Endothelial cell of umbilical vein (primary cell): ENCODE results near the gene DLL4. TPM values are rescaled to one million over a fixed set of nuclear protein-coding genes. Genes with fewer than 3 reads are reported as not detected.

Experiments
- BruUV-seq: library from RNA; stranded (reverse); fragments of 400-500 nt; replicated peaks from 2 replicates; lab custom pipeline; 2021; lab: Mats Ljungman, UMichigan
- CTCF ChIA-PET: fragments of 300-600, 350-600 bp; sonication (Branson Sonifier 250); formaldehyde crosslinking; loops from one replicate; lab custom pipeline; 2021; ENCODE audit warnings: antibody characterized with exemption, inconsistent platforms; lab: Charles Lee
- POLR2A ChIA-PET: fragments of 300-600, 350-600 bp; sonication (Branson Sonifier 250); formaldehyde crosslinking; loops from one replicate; lab custom pipeline; 2021; ENCODE audit warnings: antibody characterized with exemption, inconsistent platforms; lab: Charles Lee
- DNase-seq: peaks from one replicate; pipeline ENCODE4 v3.0.0-alpha.2; 2011; ENCODE audit warnings: low read depth, low spot score
- FAIRE-seq: peaks from 2 replicates; lab custom pipeline; 2011; peaks lifted over from hg19 to GRCh38; lab: Jason Lieb, UNC
- H2AFZ ChIP-seq: 2 replicates; pipeline ENCODE4 v1.6.0; 2012; ENCODE audit warnings: low read depth, low read length, control low read depth, inconsistent platforms
- H3K27ac ChIP-seq: 2 replicates; pipeline ENCODE4 v1.5.1; 2011; ENCODE audit warnings: low read depth, mild to moderate bottlenecking, control low read depth, low read length, moderate library complexity; ENCODE audit not compliant: insufficient read depth
- H3K27me3 ChIP-seq, 2 experiments: 2 replicates each; pipeline versions ENCODE4 v1.6.0 to v1.6.1; 2011; ENCODE audit warnings: low read length in 2 of 2, mixed read lengths in 1 of 2; ENCODE audit not compliant: control insufficient read depth in 2 of 2, insufficient read depth in 2 of 2
- H3K36me3 ChIP-seq, 2 experiments: 2 replicates in 1 of 2; 3 replicates in 1 of 2; pipeline ENCODE4 v1.5.1; 2011; ENCODE audit warnings: low read length in 2 of 2, mild to moderate bottlenecking in 1 of 2, moderate library complexity in 1 of 2; ENCODE audit not compliant: control insufficient read depth in 2 of 2, insufficient read depth in 2 of 2; ENCODE audit errors: extremely low read depth in 1 of 2
- H3K4me1 ChIP-seq: 3 replicates; pipeline ENCODE4 v1.5.1; 2011; ENCODE audit warnings: mild to moderate bottlenecking, low read length; ENCODE audit not compliant: control insufficient read depth, insufficient read depth; ENCODE audit errors: extremely low read depth
- H3K4me2 ChIP-seq: 2 replicates; pipeline ENCODE4 v1.6.1; 2011; ENCODE audit warnings: low read length, control low read depth, mixed read lengths; ENCODE audit not compliant: insufficient read depth
- H3K4me3 ChIP-seq, 3 experiments: fragments of 200-600 bp in 1 of 3; sonication (generic), shearing (Covaris generic) in 1 of 3; replicated peaks in 1 of 3; 2 replicates each; pipeline ENCODE4 v1.5.1; 2011 to 2016; ENCODE audit warnings: control low read depth in 3 of 3, low read length in 3 of 3, mild to moderate bottlenecking in 2 of 3, inconsistent platforms in 1 of 3, low read depth in 1 of 3, moderate library complexity in 1 of 3; ENCODE audit not compliant: insufficient read depth in 1 of 3
- H3K79me2 ChIP-seq: 2 replicates; pipeline ENCODE4 v1.6.0; 2012; ENCODE audit warnings: low read length, inconsistent platforms; ENCODE audit not compliant: control insufficient read depth, insufficient read depth
- H3K9ac ChIP-seq: replicated peaks from 2 replicates; pipeline ENCODE3; 2011; ENCODE audit warnings: low read length, control low read depth; ENCODE audit not compliant: insufficient read depth; ENCODE audit errors: extremely low read depth
- H3K9me1 ChIP-seq: replicated peaks from 3 replicates; pipeline ENCODE4 v1.6.0; 2011; ENCODE audit warnings: mild to moderate bottlenecking, low read length; ENCODE audit not compliant: control insufficient read depth, insufficient read depth; ENCODE audit errors: extremely low read depth
- H3K9me3 ChIP-seq: replicated peaks from 2 replicates; pipeline ENCODE4 v1.5.1; 2012; ENCODE audit warnings: low read length, inconsistent platforms; ENCODE audit not compliant: control insufficient read depth, insufficient read depth
- H4K20me1 ChIP-seq: replicated peaks from 2 replicates; pipeline ENCODE3; 2011; ENCODE audit warnings: mild to moderate bottlenecking, low read length; ENCODE audit not compliant: control insufficient read depth, insufficient read depth; ENCODE audit errors: extremely low read depth
- EZH2 ChIP-seq: IDR thresholded peaks from 2 replicates; pipeline ENCODE4 v1.6.1; 2012; ENCODE audit warnings: borderline replicate concordance, low read depth, mild to moderate bottlenecking, moderate library complexity, low read length, inconsistent platforms; ENCODE audit not compliant: severe bottlenecking
- FOS ChIP-seq: IDR thresholded peaks from 2 replicates; pipeline ENCODE4 v1.6.1; 2011; ENCODE audit warnings: mild to moderate bottlenecking, low read length, moderate library complexity, borderline replicate concordance; ENCODE audit not compliant: insufficient read depth
- JUN ChIP-seq: IDR thresholded peaks from 2 replicates; pipeline ENCODE4 v1.6.1; 2011; ENCODE audit warnings: borderline replicate concordance, low read depth; ENCODE audit not compliant: insufficient read length, insufficient read depth
- MYC ChIP-seq: IDR thresholded peaks from one replicate; pipeline ENCODE4 v1.6.1; 2011; ENCODE audit warnings: mild to moderate bottlenecking, low read depth, low read length
- POLR2AphosphoS5 ChIP-seq: IDR thresholded peaks from 2 replicates; pipeline ENCODE4 v1.6.1; 2012; ENCODE audit warnings: low read depth, mild to moderate bottlenecking, control low read depth, low read length, moderate library complexity; ENCODE audit not compliant: insufficient read depth
- dilution Hi-C: fragments of 300-500 bp; cut with MboI; formaldehyde crosslinking; loops from one replicate; pipeline ENCODE4 v1.15.0; 2019; ENCODE audit warnings: low sequenced_read_pairs; ENCODE audit not compliant: extremely low pct_ligation_motif_present
- intact Hi-C: fragments of 100-400 bp; cut with micrococcal nuclease; formaldehyde crosslinking; loops from one replicate; pipeline ENCODE4 v1.10.0; 2022
- polyA plus RNA-seq, 4 experiments: library from polyadenylated mRNA; depleted of rRNA in 3 of 4; stranded (reverse) in 3 of 4; unstranded in 1 of 4; fragments of >200 nt; gene quantifications; 2 replicates each; pipeline versions ENCODE4 v1.2.1 to v1.2.3, GENCODE V29; 2011 to 2012; ENCODE audit warnings: missing spikeins in 1 of 4
- total RNA-seq: library from RNA; stranded (reverse); gene quantifications from 2 replicates; pipeline ENCODE4 v1.2.3, GENCODE V29; 2021
- TF ChIP-seq, protein P1 (sequence below): IDR thresholded peaks from 2 replicates; pipeline ENCODE4 v1.6.1; 2011; ENCODE audit not compliant: insufficient read depth, insufficient read length
- TF ChIP-seq, protein P2 (sequence below), 2 donors: IDR thresholded peaks; 1 replicate in 1 of 2; 2 replicates in 1 of 2; pipeline ENCODE4 v1.5.1; 2011; ENCODE audit warnings: low read length in 2 of 2, mild to moderate bottlenecking in 2 of 2, moderate library complexity in 2 of 2, control low read depth in 1 of 2, inconsistent platforms in 1 of 2, low read depth in 1 of 2; ENCODE audit not compliant: insufficient read depth in 1 of 2; ENCODE audit errors: extremely low read depth in 1 of 2

The DLL4 gene
- total and polyA plus RNA-seq, 2 donors (not counting 3 experiments of a cell fraction or from before 2014, with no cell fraction given) = 55.2 to 57.8 TPM

DNA sequence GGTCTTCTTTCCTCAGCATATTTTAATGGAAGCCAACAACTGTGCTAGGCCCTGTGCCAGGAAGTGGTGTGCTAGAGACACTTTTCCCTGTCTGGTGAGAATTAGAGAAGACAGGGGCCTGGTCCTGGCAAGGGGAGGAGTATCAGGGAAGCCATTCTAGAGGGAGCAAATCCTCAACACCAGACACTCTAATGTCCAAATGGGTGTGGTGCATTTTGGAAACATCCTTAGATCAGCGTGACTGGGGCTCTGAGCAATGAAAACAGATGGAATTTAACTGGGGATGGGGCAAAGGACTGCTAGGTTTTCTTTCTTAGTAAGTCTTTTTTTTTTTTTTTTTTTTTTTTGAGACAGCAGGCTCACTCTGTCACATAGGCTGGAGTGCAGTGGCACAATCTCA is 42.6 kb upstream of the DLL4 start:
- POLR2A ChIA-PET = no interaction called here
- TF ChIP-seq, protein P1, sequence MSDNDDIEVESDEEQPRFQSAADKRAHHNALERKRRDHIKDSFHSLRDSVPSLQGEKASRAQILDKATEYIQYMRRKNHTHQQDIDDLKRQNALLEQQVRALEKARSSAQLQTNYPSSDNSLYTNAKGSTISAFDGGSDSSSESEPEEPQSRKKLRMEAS = no peak
- TF ChIP-seq, protein P2, sequence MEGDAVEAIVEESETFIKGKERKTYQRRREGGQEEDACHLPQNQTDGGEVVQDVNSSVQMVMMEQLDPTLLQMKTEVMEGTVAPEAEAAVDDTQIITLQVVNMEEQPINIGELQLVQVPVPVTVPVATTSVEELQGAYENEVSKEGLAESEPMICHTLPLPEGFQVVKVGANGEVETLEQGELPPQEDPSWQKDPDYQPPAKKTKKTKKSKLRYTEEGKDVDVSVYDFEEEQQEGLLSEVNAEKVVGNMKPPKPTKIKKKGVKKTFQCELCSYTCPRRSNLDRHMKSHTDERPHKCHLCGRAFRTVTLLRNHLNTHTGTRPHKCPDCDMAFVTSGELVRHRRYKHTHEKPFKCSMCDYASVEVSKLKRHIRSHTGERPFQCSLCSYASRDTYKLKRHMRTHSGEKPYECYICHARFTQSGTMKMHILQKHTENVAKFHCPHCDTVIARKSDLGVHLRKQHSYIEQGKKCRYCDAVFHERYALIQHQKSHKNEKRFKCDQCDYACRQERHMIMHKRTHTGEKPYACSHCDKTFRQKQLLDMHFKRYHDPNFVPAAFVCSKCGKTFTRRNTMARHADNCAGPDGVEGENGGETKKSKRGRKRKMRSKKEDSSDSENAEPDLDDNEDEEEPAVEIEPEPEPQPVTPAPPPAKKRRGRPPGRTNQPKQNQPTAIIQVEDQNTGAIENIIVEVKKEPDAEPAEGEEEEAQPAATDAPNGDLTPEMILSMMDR (IDR thresholded peaks at IDR 0.05; ENCODE audit: extremely low read depth in 1 of 2, insufficient read depth in 1 of 2, low read depth in 1 of 2, low read length in 2 of 2) = no peak
- no peak for TF ChIP-seq JUN
- no peaks in the 10 kb centered on the region for H3K4me1 ChIP-seq
- CTCF ChIA-PET = interaction anchor here (0.7 to 3.7 kb wide), 3 partner anchors 13 to 29 kb away, joined by 3 to 38 read pairs (median 6); no protein-coding TSS in a partner anchor
- no peak for DNase-seq
- H3K4me3 ChIP-seq = no peak overlapping the region
- H4K20me1 ChIP-seq = no peaks in the 10 kb centered on the region
- dilution Hi-C loops (no loop called here), intact Hi-C loops (no loop called here)
- no peaks in the 10 kb centered on the region for H3K27me3 ChIP-seq
- no peaks in the 10 kb centered on the region for H3K9me1 ChIP-seq
- H3K4me2 ChIP-seq = no peak overlapping the region
- no peaks in the 10 kb centered on the region for H3K79me2 ChIP-seq
- BruUV-seq = no TSS peak
- H2AFZ ChIP-seq = no peak overlapping the region
- H3K36me3 ChIP-seq = no peaks in the 10 kb centered on the region
- no peak overlapping the region for H3K9ac ChIP-seq
- H3K27ac ChIP-seq = no peak overlapping the region
- FAIRE-seq = no peak
- H3K9me3 ChIP-seq = no peaks in the 10 kb centered on the region

DNA sequence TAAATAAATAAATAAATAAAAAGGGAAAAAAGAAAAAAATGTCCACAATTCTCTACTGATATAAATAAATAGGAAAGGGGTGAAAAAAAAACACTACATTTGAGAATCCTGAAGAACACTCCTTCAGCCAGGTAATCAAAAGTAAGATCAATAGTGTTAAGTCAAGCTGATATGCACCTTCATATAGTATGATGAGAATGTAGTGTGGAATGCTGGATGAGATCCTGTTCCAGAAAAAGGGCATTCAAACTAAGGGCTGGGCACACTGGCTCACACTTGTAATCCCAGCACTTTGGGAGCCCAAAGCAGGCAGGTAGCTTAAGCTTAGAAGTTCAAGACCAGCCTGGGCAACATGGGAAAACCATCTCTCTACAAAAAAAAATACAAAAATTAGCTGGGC is 40.0 kb upstream of the DLL4 start:
- Histone ChIP-seq H3K9ac (no peak overlapping the region), H3K4me2 (no peak overlapping the region), H2AFZ (no peak overlapping the region), H3K9me1 (no peaks in the 10 kb centered on the region), H3K4me1 (peaks cover 4% of the 10 kb centered on the region), H3K27me3 (no peaks in the 10 kb centered on the region), H3K36me3 (no peaks in the 10 kb centered on the region), H3K4me3 (no peak overlapping the region), H4K20me1 (no peaks in the 10 kb centered on the region), H3K27ac (no peak overlapping the region), H3K9me3 (no peaks in the 10 kb centered on the region), H3K79me2 (no peaks in the 10 kb centered on the region)
- intact Hi-C loops (no loop called here), dilution Hi-C loops (no loop called here)
- TF ChIP-seq, protein P2 (IDR thresholded peaks at IDR 0.05; ENCODE audit: extremely low read depth in 1 of 2, insufficient read depth in 1 of 2, low read depth in 1 of 2, low read length in 2 of 2) = no peak
- TF ChIP-seq EZH2 (no peak), FOS (no peak), POLR2AphosphoS5 (no peak), MYC (no peak)
- TF ChIP-seq, protein P1 = no peak
- FAIRE-seq = no peak
- POLR2A ChIA-PET = no interaction called here
- no peak for DNase-seq
- CTCF ChIA-PET = interaction anchor here (0.8 to 4.0 kb wide), 2 partner anchors 17 to 142 kb away, joined by 3 to 48 read pairs; partner anchors contain the start of gene RHOV
- BruUV-seq = no TSS peak
